ENCODE results near the gene PLCXD3.
"Not testable (repeated sequence)": the region's sequence is repeated elsewhere in the genome, so short reads cannot be mapped to it uniquely, and the experiment has no call there.

The PLCXD3 gene

DNA sequence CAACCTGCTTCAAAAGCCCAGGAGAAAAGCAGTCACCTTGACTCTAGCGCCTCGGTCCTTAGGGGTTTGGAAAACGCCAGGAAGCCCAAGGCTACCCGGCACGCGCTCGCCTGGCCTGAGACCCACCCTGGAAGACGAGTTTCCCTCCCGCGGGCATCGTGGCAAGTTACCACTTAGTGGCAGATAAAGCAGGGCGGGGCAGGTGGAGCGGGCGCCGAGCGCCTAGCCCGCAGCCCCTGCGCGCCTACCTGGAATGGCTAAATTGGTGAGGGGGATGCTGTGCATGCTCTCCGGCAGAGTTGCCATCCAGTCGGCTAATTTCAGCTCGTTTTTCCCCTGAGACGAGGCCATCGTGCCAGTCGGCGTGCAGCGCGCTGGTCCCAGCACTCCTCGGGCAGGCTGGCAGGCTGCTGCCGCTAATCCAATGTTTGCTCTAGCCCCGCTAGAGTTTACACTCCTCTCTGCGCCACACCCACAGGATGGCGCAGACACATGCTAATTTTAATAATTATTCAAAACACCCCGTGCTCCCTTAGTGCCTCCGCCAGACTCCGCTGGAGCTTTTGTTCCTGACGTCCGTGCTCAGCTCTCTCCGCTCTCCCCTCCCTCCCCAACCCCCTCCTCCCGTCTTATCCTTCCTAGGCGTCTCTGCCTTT, at the start of gene PLCXD3:
Gene PLCXD3, minus strand, starts transcription at position 426 of the 656 bp plus-strand sequence. Its CDS starts 75 bp downstream, at position 351.
- DNase-seq: no peak

DNA sequence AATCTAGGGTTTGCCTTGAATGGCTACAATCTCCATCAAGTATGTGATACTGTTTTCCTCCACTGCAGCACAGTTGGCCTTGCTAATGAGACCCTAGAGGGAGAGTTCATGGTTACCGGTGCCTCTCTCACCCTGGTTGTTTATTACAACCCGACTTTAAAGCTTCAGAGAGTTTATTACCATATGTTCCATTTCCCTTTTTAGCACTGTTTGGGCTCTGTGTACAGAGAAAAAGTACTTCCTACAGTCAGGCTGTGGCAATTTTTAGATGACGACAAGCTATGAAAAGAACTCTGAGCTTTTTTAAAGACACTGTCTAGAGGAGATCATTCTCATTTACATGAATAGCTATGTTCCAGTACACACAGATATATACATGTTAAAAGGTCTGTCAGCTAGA, 48.8 kb upstream of the PLCXD3 start:
- DNase-seq: no peak

DNA sequence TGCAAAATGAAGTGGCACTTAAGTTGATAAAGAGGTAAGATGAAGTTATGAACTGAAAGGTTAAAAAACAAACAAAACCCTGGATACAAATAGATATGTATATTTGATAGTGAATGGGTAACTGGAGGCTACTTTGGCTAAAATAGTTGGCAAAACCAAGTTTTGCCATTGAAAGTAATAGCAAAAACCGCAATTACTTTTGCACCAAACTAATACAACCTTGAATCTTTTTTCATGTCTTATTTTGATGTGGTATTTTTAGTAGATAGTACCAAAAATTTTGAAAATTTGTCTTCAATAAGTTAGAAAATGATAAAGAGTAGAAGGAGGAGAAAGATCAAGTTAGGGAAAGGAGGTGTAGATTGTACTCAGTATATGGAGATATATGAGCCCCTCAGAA, 47.9 kb upstream of the PLCXD3 start:
- no peak for DNase-seq

DNA sequence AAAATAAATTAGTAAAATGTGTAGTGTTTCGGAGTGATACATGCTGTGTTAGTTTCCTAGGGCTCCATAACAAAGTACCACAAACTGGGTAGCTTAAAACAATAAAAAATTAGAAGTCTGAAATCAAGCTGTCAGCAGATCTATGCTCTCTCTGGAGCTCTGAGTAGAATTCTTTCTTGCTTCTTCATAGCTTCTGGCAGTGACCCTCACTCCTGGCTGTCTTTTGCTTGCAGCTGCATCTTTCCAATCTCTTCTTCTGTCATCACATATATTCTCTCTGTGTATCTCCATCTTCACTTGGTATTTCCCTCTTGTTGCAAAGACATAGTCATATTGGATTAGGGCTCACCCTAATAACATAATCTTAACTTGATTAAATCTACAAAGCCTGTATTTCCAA, 37.6 kb upstream of the PLCXD3 start:
- no peak for DNase-seq

DNA sequence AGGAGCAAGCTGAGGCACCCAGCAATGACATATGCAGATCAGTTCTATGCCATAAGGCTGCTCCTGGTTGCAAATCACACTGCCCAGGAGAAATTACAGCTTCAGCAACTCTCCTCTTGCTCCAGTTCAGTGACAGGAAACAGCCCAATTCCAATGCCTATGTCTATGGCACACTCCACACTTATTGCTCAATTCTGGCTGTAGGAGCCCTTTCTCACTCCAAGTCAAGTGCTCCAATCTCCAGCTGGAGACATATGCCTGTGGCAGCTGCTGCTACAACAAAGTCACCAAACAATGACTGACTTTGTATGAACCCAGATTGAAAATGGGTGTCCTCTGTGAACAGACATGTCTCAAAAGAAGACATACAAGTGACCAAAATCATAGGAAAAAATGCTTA, 31.8 kb upstream of the PLCXD3 start:
- no peak for DNase-seq

DNA sequence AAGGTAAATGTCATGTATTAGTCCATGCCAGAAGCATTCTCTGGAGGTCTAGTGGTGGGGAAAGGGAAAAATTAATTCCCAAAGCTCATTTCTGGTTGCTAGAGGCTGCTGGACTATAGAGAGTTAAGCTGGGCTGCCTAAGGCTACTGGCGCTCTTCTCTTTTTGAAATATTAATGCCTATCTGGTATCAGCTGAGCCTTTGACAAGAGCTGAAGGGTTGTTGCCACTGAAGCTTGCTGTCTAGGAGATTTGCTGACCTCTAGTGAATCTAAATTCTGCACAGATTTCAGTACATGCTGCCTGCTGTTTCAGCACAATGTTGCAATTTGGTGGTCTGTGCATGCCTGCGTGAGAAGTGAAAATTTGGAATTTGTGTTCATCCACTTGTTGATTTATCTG, 29.1 kb upstream of the PLCXD3 start:
- DNase-seq: no peak

- no peak for DNase-seq
These were observed 27.2 kb upstream of the PLCXD3 start for GRCh38 chr5:41537581-41537980.

DNA sequence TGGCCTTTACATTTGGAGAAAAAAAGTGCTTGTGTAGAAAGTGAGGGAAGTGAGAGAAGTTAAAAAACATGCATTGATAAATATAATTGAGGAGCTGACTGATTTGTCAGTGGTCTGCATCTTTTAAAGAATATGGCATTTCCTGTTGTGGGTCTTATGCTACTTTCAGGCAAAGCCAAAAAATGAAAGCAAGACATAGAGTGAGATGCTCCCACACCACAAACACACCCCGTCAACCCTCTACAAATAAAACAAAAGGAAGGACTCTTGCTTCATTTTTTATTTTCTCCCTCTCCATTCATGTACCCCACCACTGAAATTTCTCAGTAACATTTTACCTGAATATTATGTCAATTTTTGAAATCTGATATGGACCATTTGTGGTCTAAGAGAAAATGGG, 22.1 kb upstream of the PLCXD3 start:
- no peak for DNase-seq

DNA sequence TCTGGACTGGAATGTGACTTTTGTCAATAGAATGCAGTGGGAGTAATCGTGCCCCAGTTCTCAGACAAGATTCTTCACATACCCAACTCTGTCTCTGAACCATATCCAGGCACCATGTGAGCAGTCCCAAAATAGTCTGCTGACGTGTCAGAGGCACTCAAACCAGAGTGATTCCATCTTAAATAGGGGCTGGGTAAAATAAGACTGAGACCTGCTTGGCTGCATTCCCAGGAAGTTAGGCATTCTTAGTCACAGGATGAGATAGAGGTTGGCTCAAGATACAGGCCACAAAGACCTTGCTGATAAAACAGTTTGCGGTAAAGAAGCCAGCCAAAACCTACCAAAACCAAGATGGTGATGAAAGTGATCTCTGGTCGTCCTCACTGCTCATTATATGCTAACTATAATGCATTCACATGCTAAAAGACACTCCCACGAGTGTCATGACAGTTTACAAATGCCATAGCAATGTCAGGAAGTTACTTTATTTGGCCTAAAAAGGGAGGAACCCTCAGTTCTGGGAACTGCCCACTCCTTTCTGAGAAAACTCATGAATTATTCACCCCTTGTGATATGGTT, 16.9 kb upstream of the PLCXD3 start:
- DNase-seq: no peak

- no peak for DNase-seq
These were observed 16.3 kb upstream of the PLCXD3 start for GRCh38 chr5:41526699-41527098.

DNA sequence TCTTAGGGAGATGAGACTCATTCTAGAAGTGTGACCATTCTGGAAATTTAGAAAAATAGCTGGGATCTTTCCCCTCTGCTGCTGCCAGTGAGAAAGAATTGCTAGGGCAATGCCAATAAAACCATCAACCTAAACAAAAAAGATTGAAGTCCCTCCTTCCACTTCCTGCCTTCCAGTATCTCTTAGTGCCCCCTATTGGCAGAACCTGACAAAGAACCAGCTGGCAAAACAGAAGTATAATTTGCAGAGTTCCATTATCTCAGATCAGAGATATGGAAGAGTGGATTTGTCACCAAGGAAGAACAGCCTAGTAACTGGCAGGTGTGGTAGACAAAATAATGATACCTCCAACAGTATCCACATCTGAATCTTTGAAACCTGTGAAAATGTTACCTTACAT, 13.8 kb upstream of the PLCXD3 start:
- no peak for DNase-seq

- no peak for DNase-seq
These were observed 11.9 kb upstream of the PLCXD3 start for GRCh38 chr5:41522193-41522786.

GRCh38 chr5:41519801-41520200, 9.4 kb upstream of the PLCXD3 start:
- no peak for DNase-seq

- DNase-seq: no peak
These were observed 7.5 kb upstream of the PLCXD3 start for GRCh38 chr5:41517909-41518308.

DNA sequence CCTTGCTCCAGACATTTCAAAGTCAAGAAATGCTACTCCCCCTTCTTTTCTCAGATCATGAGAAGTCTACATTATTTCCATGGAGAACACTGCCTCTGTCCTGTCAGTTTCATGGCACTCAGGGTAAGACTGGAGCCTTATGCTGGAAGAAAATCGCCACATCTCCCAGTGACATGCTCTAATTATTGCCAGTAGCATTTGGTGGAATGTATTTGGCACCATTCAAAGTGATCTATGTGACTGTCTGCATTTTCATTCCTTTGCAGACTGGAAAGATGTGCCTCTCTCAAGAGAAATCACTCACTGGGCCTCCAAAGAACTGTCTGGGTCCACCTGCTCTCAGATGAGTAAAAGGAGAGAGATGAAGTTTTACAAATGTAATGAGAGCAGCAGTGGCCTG, 840 bp upstream of the PLCXD3 start:
- no peak for DNase-seq

DNA sequence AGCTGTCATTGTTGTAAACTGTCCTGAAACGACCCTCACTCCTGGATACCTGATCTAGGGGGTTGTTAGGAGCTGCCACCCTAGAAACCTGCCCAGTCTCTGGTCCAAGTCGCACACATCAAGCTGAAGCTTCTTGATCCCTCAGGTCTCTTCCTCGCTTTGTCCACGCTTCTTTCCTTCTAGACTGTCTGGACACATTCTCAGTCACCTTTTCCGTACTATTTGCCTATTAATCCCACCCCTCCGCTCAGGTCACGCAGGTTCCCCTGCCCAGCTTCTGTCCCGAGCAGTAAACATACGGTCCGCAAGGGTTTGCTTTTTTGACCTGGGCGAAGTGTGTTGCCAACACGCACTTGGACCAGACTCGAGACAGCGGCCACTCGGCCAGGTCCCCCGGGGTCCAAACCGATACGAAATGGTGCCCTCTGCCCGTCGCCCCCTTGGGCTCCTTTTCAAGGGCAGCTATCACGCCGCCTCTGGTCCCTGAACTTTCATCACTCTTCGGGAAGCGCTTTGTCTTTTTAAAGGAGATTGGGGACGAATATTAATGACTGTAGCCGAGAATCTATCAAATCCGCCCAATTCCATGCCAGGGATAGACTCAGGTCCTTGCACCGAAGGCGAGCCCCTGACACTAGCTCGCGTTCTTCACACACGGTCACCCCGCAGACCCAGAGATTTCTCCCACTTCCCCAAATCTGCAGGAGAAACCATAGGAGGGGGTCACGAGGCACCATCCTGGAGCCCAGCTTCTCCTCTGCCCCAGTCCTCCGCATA, 814 bp downstream of the PLCXD3 start:
- DNase-seq: no peak

GRCh38 chr5:41508696-41509398, 1.6 kb downstream of the PLCXD3 start:
- DNase-seq: no peak

- DNase-seq: no peak
These were observed 2.2 kb downstream of the PLCXD3 start for GRCh38 chr5:41508186-41508585.

DNA sequence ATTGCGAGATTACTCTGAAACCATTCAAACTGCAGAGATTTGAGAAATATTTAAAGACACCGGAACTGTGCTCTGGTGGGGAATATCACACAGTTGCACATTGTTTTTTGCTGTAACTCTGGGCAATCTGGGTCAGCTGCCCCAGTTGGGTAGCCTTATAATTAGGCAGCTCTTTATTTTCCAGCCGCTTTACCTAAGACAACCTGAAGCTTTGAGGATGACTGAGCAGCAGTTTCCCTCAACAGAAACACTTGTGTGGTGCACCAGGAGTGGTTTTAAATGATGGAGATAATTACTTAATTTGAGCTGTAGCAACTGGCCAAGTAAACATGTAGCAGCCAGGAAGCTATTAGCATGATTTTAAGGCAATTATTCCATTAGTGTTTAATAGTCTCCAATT, 2.9 kb downstream of the PLCXD3 start:
- DNase-seq: no peak

- no peak for DNase-seq
These were observed 6.5 kb downstream of the PLCXD3 start for GRCh38 chr5:41503860-41504259.

- no peak for DNase-seq
These were observed 7.1 kb downstream of the PLCXD3 start for GRCh38 chr5:41503310-41503709.

GRCh38 chr5:41493490-41494126, 16.8 kb downstream of the PLCXD3 start:
- not testable (repeated sequence) for DNase-seq

DNA sequence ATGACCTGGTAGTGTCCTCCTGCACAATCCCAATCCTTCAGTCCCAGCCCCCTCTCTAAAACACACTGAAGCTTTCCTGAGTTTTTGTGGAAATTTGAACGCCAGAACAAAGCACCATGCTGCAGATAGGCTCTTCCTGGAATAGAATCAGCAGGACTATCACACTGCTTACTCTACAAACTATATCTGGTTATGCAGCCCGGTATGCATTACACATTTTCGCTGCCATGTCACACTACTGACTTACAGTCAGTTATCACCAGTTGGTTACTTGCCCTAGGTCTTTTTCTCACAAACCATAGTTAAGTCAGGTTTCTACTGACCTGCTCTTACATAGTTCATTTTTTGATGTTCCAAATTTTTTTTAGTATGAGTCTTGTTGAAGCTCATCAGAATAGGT, 24.9 kb downstream of the PLCXD3 start:
- DNase-seq: no peak
